Hindlimb muscle (tissue), 1 donor: ENCODE data around the gene SPATS2L. TPM values are rescaled to one million over a fixed set of nuclear protein-coding genes. Genes with fewer than 3 reads are reported as not detected.

Source experiments
- DNase-seq: peaks from one replicate; pipeline ENCODE4 v3.0.0-alpha.2; 2013
- polyA plus RNA-seq: library from polyadenylated mRNA; unstranded; fragments of 120-200 nt; gene quantifications from one replicate; pipeline ENCODE4 v1.2.1, GENCODE V29; 2013; ENCODE audit not compliant: insufficient read length

The SPATS2L gene
- polyA plus RNA-seq, 1 donor: 219 TPM

GRCh38 chr2:200379481-200380090 is 73.1 kb downstream of the SPATS2L start:
- DNase-seq: no peak

- DNase-seq: no peak
These were observed 73.6 kb downstream of the SPATS2L start for GRCh38 chr2:200380091-200380561.

GRCh38 chr2:200380833-200381542 is 74.5 kb downstream of the SPATS2L start:
- no peak for DNase-seq

GRCh38 chr2:200382874-200383273 is 76.4 kb downstream of the SPATS2L start:
- no peak for DNase-seq

GRCh38 chr2:200383380-200384110 is 77.1 kb downstream of the SPATS2L start:
- peak; percentile 38 for DNase-seq

- no peak for DNase-seq
These were observed 78.7 kb downstream of the SPATS2L start for GRCh38 chr2:200385063-200385635.

GRCh38 chr2:200393191-200393590 is 86.7 kb downstream of the SPATS2L start:
- no peak for DNase-seq

- no peak for DNase-seq
These were observed 87.6 kb downstream of the SPATS2L start for GRCh38 chr2:200394045-200394444.

- no peak for DNase-seq
These were observed 90.3 kb downstream of the SPATS2L start for GRCh38 chr2:200396781-200397242.

GRCh38 chr2:200397785-200398184 is 91.3 kb downstream of the SPATS2L start:
- no peak for DNase-seq

- DNase-seq: no peak
These were observed 92.6 kb downstream of the SPATS2L start for GRCh38 chr2:200399046-200399445.

- DNase-seq: no peak
These were observed 93.1 kb downstream of the SPATS2L start for GRCh38 chr2:200399636-200400035.

GRCh38 chr2:200403814-200404213 is 97.3 kb downstream of the SPATS2L start:
- no peak for DNase-seq

- no peak for DNase-seq
These were observed 98.1 kb downstream of the SPATS2L start for GRCh38 chr2:200404615-200405014.

- DNase-seq: no peak
These were observed 99.3 kb downstream of the SPATS2L start for GRCh38 chr2:200405599-200406298.

GRCh38 chr2:200406379-200406778 is 99.9 kb downstream of the SPATS2L start:
- DNase-seq: no peak

- DNase-seq: no peak
These were observed 102.2 kb downstream of the SPATS2L start for GRCh38 chr2:200408428-200409316.

GRCh38 chr2:200411831-200412230 is 105.3 kb downstream of the SPATS2L start:
- no peak for DNase-seq

GRCh38 chr2:200414367-200414766 is 107.9 kb downstream of the SPATS2L start:
- no peak for DNase-seq

GRCh38 chr2:200415455-200415854 is 109.0 kb downstream of the SPATS2L start:
- no peak for DNase-seq

- no peak for DNase-seq
These were observed 110.4 kb downstream of the SPATS2L start for GRCh38 chr2:200416878-200417277.
